ENCODE measurements around the gene HOXC13. TPM values are rescaled to one million over a fixed set of nuclear protein-coding genes. Genes with fewer than 3 reads are reported as not detected.

The HOXC13 gene
- total and polyA plus RNA-seq, 2 of the 13 experiments (the other 11 are each of a cell fraction or from before 2014, with no cell fraction given): 0.07 TPM; not detected in 1

- TF ChIP-seq ZNF687 (CRISPR knock-in tag; IDR thresholded peaks at IDR 0.05) (peak; percentile 36; the same call in 1 of the 2 replicates), MATR3 (CRISPR knock-in tag; IDR thresholded peaks at IDR 0.05) (no peak), LRRFIP1 (CRISPR knock-in tag; conservative IDR thresholded peaks at IDR 0.05) (no peak), ZNF766 (CRISPR knock-in tag; IDR thresholded peaks at IDR 0.05; ENCODE audit: borderline replicate concordance) (no peak), MED13 (CRISPR knock-in tag; IDR thresholded peaks at IDR 0.05) (no peak), MTF2 (CRISPR knock-in tag; IDR thresholded peaks at IDR 0.05; ENCODE audit: borderline replicate concordance) (0 out of 2 replicates have a peak, but pooled peaks have one; percentile 23), BATF2 (CRISPR knock-in tag; IDR thresholded peaks at IDR 0.05) (no peak), ZNF670 (CRISPR knock-in tag; IDR thresholded peaks at IDR 0.05; ENCODE audit: borderline replicate concordance) (no peak), ZNF768 (CRISPR knock-in tag; IDR thresholded peaks at IDR 0.05) (0 out of 2 replicates have a peak, but pooled peaks have one; percentile 16), ZFP1 (CRISPR knock-in tag; IDR thresholded peaks at IDR 0.05) (no peak), SNAI1 (CRISPR knock-in tag; IDR thresholded peaks at IDR 0.05; ENCODE audit: borderline replicate concordance) (no peak), FOXJ3 (CRISPR knock-in tag; IDR thresholded peaks at IDR 0.05; ENCODE audit: borderline replicate concordance) (no peak), SSRP1 (CRISPR knock-in tag; IDR thresholded peaks at IDR 0.05) (no peak), KAT7 (CRISPR knock-in tag; IDR thresholded peaks at IDR 0.05; ENCODE audit: borderline replicate concordance) (no peak), YEATS4 (CRISPR knock-in tag; IDR thresholded peaks at IDR 0.05; ENCODE audit: borderline replicate concordance) (no peak), GABPA (IDR thresholded peaks at IDR 0.05; ENCODE audit: low read depth, low read length) (0 out of 2 replicates have a peak, but pooled peaks have one; percentile 22), GABPA (CRISPR knock-in tag; IDR thresholded peaks at IDR 0.05; ENCODE audit: low read depth) (0 out of 2 replicates have a peak, but pooled peaks have one; percentile 20), NCOA5 (CRISPR knock-in tag; IDR thresholded peaks at IDR 0.05) (no peak), CREBL2 (CRISPR knock-in tag; IDR thresholded peaks at IDR 0.05; ENCODE audit: borderline replicate concordance) (no peak), IRF9 (CRISPR knock-in tag; IDR thresholded peaks at IDR 0.05; ENCODE audit: borderline replicate concordance) (no peak), ERF (CRISPR knock-in tag; IDR thresholded peaks at IDR 0.05) (no peak)
Observed at GRCh38 chr12:53974084-53975063, 35.7 kb downstream of the HOXC13 start, which contains the start of gene HOTAIR (continued).

Data from HepG2 (cell line).